DMS114 treated with DMSO at 0.1 percent for 48 hours (cell line): ENCODE measurements around the gene ADAMTS8.

Experiments
- DNase-seq: peaks from one replicate; lab custom pipeline; 2025; ENCODE audit not compliant: unreplicated experiment; lab: John Stamatoyannopoulos, UW

The ADAMTS8 gene

DNA sequence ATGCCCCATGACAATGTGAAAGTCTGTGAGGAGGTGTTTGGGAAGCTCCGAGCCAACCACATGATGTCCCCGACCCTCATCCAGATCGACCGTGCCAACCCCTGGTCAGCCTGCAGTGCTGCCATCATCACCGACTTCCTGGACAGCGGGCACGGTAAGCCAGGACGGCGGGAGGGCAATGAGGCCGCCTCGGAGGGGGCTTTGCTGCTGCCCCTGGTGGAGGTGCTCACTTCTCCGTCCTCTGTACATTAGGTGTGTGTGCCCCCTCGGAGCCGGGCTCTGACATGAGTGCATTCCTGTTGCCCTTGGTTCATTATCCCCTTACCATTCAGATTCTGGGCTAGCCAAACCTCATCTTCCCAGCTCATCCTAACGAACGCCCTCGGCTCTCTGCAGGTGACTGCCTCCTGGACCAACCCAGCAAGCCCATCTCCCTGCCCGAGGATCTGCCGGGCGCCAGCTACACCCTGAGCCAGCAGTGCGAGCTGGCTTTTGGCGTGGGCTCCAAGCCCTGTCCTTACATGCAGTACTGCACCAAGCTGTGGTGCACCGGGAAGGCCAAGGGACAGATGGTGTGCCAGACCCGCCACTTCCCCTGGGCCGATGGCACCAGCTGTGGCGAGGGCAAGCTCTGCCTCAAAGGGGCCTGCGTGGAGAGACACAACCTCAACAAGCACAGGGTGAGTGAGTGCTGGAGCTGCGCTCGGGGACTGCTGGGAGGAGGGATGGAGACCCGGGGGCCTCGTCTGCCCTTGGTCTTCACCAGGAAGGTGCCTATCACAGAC is 33.9 kb upstream of the ADAMTS8 start:
- DNase-seq, result no peak

DNA sequence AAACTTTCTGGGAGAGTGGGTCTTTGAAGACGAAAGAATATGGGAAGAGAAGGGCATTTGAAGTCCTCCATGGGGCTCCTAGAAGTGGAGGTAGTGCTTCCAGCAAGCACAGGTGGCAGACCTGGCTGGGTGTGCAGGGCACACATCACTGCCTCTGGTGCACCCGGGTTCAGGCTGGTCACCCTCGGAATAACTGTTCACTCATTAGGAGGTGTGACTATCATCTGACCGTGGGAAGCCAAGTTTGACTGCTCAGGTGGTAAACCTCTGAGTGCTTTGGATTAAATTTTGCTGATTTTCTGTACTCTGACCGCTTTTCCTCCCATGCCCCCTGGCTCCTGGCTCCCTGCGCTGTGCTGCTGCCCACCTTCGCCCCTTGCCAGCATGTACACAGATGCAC is 31.1 kb upstream of the ADAMTS8 start:
- DNase-seq, result no peak

DNA sequence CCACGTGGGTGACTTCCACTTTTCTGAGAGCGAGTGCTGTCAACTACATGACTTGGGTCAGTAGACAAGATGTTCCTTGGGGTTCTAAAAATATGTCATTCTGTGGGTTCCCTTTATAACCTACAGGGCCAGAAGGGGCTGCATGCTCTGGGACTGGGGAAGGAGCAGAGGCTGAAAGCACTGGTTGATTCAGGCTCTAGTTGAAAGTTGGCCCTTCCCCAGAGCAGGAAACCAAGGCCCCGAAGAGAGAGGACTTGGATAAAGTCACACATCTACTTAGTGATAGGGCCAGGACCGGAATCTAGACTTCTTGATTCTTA is 30.0 kb upstream of the ADAMTS8 start:
- DNase-seq, result no peak

DNA sequence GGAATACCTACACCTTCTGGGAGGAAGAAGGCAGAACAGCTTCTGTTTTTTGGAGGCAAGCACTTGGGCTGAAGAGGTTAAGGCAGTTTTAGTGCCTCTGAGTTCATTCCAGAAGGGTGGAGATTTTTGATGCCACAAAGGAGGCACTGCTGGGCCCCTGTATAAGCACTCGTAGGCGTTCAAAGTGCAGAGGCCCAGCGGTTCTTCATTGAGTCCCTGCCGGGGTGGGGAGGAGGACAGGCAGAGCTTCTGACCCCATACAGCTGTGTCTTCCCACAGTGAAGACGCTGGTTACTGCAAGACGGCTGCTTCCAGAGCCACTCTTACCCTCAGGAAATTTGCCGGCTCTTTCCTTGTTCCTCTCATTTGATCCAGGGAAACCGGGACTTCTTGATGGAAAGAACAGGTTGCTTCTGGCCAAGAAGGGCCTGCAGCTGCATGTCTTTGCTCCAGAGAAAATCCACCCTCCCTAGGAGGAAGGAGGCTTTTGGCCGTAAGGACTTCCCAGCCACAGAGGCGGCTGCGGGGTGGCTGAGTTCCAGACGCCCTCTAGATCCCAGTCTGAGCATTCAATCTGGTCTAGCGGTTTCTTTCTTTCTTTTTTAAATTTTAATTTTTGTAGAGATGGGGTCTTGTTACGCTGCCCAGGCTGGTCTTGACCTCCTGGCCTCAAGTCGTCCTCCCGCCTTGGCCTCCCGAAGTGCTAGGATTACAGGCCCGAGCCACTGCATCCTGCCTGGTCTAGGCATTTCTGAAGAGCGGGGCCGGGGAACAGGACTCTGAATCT is 29.4 kb upstream of the ADAMTS8 start:
- DNase-seq, result no peak

DNA sequence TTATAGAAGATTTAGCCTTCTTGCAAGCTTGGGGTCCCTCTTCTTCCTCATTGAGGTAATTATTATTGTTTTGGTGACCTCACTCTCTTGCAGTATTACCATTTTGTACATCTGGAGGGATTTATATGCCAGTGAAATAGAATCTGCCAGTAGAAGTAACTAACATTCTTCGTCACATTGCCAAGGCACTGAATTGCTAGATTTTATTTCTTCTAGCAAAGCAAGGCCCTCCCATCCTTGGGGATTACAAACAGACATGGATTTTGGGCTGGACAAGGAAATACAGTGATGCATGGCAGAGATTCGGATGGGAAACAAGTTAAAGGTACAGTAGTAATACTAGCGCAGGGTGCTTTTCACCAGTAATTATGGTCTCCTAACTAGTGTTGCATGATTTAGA is 27.9 kb upstream of the ADAMTS8 start:
- no peak for DNase-seq

DNA sequence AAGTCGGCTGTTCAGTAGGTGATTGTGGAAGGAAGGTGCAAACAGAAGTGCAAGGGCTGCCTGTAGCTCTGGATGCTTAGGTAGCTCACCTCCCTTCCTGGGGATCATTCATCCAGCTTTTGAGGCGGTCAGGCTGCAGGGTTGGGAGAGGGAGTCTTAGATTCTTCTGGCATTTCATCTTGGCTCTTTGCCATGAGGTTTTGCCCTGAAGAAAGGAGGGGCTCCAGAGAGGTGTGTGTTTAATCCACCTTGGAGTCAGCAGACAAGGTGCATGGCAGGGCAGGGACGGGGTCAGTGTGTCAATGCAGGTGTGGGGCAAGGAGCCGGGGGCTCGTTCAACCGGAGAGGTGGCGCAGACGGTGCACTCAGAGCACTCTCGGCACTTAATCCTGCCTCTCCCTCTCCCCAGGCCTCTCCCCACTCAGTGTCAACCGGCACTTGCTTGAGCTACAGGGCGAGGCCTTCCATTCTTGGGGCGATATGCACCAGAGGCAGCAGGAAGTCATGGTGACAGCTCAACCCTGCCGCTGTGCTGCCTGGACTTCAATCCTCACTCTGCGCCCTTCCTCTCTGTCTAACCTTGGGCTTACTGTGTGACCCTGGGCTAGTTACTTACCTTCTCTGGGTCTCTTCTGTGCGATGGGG is 27.2 kb upstream of the ADAMTS8 start:
- DNase-seq, result no peak

DNA sequence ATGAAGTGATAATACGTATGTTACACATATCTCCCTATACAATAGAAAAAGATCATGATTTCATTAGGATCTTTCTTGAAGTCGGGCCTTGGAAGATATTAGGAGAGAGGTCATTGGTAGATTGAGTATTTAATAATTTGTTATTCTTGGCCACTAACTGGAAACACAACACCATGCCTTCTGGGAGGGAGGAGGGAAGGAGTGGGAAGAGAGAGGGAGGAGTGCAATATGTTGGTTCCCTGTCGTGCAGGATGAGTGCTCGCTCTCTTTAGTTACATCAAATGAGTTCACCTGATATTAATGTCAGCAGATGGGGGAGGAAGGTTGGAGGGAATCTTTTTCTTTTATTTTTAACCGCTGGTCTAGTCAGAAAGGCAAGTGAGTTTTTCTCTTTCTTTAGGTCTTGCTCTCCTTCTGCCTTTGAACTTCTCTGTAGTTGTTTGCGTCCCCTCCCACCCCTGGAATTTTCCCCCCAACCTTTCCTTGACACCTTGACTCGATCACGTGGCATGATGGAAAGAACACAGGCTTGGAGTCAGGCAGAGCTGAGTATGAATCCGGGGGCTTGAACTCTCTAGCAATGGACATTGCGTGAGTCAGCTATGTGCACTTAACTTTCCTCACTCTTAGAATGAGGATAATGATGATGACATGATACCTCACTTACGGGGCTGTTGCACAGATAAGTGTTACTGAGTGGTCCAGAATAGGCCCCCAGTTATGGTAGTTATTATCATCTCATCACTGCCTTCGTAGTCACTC is 26.3 kb upstream of the ADAMTS8 start:
- DNase-seq, result no peak

DNA sequence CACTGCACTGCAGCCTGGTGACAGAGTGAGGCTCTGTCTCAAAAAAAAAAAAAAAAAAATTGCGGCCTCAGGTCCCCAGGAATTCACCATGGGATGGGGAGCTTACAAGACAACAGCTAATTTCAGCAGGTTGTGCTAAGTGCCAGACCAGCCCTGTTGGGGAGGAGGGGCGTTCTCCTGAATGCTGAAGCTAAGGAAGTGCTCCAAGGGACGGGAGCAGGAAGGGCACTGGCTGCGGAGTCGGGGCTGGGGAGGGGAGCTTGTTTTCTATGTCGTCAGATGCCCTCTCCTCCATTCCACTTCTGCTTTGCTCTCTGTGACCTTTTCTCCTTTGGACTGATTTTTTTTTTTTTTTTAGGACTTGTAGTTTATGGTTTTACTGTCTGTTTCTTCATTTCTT is 24.5 kb upstream of the ADAMTS8 start:
- no peak for DNase-seq

DNA sequence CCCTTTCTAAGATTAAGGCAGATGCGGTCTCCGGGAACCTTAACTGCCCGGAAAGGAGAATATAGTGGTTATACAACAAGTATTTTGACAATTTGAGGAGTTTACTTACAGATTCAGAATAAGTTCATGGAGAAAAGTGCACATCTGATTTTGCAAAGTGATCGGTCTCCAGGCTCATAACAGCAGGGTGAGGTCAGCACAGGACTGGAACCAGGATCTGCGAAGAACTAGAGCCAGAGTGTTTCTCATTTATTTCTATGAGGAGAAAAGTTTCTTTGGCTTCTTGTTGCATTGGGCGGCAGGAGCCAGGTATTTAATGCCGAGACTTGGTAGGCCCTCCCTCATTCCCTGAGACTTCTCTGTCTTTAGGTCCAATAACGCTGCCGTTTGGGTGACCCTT is 23.8 kb upstream of the ADAMTS8 start:
- no peak for DNase-seq

DNA sequence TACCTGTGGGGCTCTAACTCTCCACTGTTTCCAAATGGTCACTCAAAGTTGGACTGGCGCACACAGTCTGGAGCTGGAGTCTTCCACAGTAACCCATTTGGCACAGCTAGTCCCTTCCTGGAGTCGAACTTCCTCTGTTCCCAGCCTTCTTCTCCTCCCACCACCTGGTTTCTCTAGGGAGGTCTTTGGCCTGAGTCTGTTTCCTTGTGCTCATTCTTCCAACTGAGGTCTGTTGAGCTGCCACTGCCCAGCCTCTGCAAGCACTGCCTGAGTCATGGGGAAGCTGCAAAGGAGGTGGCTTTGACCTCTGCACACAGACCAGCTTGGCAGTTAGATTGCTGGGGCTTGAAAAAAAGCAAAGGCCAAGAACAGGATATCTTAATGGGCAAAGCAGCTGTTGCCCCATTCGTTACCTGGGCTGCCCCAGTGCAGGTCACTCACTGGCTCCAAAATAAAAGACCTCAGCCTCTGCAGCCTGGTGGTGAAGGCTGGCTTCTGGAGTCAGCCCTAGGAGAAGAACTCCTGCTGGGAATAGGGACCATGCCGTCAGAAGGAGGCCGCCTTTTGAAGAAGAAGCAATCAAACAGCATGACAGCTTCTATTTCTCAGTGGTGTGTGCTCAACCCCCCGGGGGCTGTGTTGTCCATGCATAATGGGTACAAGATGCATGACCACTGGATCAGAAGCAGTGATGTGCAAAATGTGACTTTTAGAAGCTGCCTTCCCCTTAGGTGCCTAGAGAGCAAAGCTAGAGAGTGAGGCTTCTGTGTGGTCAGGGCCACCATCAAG is 23.0 kb upstream of the ADAMTS8 start:
- no peak for DNase-seq

DNA sequence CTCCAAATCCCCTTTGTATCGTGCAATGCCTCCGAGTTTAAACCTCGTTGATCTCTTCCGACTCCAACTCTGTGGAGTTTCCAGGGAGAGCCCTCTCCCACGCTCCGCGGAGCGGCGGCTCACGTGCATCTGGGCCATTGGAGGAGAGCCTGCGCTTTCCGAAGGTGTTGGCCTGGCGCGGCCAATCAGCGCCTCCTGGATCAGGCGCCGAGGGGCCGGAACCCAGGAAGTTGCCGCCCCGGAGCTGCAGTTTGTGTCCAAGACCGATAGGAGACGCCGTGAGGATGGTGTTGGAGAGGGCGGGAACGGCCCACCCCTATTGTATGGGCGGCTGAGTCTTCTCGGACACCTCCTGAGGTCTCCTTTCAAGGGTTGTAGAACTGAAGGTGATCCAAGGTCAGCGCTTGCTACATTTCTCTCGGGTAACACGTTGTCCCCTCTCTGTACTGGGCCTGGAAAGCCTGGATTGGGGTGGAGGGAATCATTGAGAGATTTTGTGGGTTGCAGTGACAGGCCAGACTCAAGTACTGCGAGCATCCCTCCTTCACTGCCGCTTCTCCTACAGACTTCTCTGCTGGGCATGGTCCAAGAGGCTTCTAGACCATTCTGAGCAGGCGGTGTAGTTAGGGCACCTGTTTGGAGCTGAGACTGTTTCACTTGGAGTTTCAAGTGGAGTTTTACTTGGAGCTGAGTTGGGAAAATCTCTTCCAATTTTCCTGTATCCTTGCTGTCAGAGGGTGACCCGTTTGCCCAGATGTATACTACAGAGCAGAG is 21.8 kb upstream of the ADAMTS8 start:
- no peak for DNase-seq

DNA sequence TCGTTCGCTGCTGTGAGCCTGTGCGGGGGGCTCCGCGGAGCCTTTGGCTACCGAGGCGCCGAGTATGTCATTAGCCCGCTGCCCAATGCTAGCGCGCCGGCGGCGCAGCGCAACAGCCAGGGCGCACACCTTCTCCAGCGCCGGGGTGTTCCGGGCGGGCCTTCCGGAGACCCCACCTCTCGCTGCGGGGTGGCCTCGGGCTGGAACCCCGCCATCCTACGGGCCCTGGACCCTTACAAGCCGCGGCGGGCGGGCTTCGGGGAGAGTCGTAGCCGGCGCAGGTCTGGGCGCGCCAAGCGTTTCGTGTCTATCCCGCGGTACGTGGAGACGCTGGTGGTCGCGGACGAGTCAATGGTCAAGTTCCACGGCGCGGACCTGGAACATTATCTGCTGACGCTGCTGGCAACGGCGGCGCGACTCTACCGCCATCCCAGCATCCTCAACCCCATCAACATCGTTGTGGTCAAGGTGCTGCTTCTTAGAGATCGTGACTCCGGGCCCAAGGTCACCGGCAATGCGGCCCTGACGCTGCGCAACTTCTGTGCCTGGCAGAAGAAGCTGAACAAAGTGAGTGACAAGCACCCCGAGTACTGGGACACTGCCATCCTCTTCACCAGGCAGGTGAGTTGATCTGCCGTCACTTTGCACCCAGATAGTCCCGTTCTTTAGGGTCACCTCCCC is 21.0 kb upstream of the ADAMTS8 start:
- no peak for DNase-seq

DNA sequence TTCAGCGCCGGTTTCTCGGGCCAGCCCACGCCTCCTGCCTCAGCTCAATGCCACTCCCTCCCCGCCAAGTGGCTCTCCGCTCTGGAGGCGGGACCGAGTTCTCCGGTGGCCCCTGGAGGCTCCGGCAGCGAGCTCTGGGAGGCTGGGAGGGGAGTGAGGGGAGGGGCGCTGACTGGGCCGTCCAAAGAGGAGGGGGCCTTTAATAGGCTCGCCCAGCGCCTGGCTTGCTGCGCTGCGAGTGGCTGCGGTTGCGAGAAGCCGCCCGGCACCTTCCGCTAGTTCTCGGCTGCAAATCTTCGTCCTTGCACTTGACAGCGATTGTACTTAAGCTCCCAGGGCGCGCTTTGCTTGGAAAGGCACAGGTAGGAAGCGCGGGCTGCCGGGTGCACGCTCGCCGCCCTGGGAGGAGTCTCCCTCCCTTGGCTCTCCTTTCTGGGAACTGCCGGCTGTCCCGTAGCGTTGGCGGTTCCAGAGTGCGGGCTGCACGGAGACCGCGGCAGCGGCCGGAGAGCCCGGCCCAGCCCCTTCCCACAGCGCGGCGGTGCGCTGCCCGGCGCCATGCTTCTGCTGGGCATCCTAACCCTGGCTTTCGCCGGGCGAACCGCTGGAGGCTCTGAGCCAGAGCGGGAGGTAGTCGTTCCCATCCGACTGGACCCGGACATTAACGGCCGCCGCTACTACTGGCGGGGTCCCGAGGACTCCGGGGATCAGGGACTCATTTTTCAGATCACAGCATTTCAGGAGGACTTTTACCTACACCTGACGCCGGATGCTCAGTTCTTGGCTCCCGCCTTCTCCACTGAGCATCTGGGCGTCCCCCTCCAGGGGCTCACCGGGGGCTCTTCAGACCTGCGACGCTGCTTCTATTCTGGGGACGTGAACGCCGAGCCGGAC is 20.3 kb upstream of the ADAMTS8 start, which contains the start of gene ADAMTS15:
Gene ADAMTS15, plus strand, starts transcription at position 230 of the 894 bp plus-strand sequence. Its CDS starts 329 bp downstream, at position 559.
- DNase-seq, result peak; percentile 56

DNA sequence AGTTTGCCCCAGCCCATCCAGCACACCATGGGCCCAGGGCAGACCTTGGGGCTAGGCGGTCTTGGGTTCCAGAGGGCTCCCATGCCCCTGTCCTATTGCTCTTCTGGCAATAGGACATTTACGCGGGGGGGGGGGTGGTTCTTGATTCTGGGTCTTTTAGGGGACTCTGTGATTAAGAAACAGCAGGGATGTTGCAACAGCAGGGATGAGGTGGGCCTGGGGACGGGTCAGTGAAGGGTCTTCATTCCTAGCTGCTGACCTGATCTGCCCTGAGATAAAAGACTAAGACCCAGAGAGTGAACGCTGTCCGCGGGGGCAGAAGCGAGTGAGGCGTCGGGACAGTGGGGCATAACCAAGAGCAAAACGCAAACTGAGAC is 19.6 kb upstream of the ADAMTS8 start:
- no peak for DNase-seq

DNA sequence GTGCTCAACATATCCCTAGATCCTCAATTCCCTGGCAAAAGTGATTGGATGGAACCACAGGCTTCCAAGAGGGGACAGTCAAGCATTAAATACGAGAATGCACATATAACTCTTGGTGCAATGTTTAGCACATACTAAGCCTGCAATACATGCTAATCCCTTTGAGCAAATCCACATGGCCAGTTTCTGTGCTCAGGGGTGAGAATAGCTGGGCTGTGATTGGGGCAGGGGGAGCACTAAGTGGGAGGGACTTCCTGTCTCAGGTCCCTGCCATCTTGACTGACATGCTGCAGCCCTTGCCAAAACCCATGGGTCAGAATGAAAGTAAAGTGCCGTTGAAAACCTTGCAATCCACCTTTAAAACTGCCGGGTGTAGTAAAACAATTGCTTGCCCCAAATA is 17.4 kb upstream of the ADAMTS8 start:
- DNase-seq, result no peak

DNA sequence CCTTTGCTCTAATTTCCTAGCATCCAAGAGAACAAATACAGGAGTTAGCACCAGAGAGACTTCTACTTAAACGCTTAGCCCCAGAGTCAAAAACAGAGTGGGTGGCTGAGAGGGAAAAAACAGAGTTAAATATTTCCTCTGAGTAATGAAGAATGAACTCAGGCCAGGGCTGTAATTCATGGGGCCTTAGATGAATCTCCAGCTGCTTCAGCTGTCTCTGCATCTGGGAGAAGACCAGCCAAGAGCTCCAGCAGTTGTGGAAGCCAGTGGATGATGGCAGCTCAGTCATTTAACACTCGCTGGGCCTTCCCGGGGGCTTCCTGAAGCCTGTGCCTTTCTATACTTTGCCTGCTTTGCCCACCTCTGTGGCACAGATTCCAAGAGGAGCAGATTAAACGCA is 14.3 kb upstream of the ADAMTS8 start:
- no peak for DNase-seq

DNA sequence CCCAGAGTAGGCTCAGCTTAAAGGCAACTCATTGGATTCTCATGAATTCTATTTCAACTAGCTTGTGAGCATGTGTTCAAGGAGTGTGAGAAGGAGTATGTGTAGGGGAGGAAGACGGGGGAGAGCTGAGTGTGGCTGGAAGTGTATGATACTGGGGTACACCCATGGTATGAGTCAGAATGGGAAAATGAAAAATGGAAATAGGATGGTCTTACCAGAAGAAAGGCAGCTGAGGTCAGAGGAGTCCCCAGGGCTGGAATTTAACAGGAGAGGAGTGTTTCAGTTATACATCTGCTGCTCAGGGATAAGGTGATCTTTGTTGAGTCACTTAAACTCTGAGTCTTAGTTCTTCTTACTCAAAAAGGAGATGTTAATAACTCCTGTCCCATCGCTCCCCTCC is 13.3 kb upstream of the ADAMTS8 start:
- no peak for DNase-seq

DNA sequence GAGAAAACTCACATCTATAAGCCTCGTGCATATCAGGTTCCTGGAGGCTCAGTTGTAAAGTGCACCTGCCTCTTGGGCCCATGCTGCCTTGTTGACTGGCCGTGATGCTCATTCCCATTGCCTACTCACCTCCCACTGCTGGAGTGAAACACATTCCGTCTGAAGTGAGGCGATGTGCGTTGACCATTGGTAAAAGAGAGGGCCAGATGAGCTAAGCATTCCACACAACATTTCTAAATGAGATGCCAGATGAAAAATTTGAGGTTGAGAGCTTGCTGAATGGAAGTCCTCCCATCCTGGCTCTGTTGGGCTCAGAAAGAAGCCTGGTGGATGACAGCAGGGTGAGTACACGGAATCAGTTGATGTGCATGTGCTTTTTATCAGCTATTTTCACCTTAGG is 11.5 kb upstream of the ADAMTS8 start:
- DNase-seq, result no peak
